Stomach smooth muscle (tissue), 2 donors: Measurements from ENCODE around the gene HERC2.
"Not testable (repeated sequence)": the region's sequence is repeated elsewhere in the genome, so short reads cannot be mapped to it uniquely, and the experiment has no call there.

Experiments used
- H3K27ac ChIP-seq: one replicate; pipeline ENCODE4 v1.7.0; 2013; ENCODE audit warnings: mild to moderate bottlenecking, low read length, inconsistent platforms
- H3K27me3 ChIP-seq, 2 donors: one replicate each; pipeline ENCODE4 v1.7.0; 2013; ENCODE audit warnings: low read length in 2 of 2; ENCODE audit not compliant: insufficient read depth in 2 of 2, control insufficient read depth in 1 of 2
- H3K36me3 ChIP-seq, 2 donors: one replicate each; pipeline ENCODE4 v1.7.0; 2013; ENCODE audit warnings: low read length in 2 of 2; ENCODE audit not compliant: control insufficient read depth in 2 of 2, insufficient read depth in 2 of 2
- H3K4me1 ChIP-seq: one replicate; pipeline ENCODE4 v1.7.0; 2013; ENCODE audit warnings: low read length; ENCODE audit not compliant: control insufficient read depth, insufficient read depth
- H3K4me3 ChIP-seq, 2 donors: one replicate each; pipeline ENCODE4 v1.7.0; 2013; ENCODE audit warnings: low read length in 2 of 2
- H3K9ac ChIP-seq, 2 donors: one replicate each; pipeline ENCODE4 v1.7.0; 2013; ENCODE audit warnings: low read length in 2 of 2, mild to moderate bottlenecking in 1 of 2
- H3K9me3 ChIP-seq, 2 donors: one replicate each; pipeline ENCODE4 v1.7.0; 2013; ENCODE audit warnings: low read length in 2 of 2; ENCODE audit not compliant: control insufficient read depth in 2 of 2
- donor health status: healthy.
- donor health status: Pancreatic carcinoma.

Gene HERC2

GRCh38 chr15:28179270-28179669 lies 142.7 kb downstream of the HERC2 start:
- Histone ChIP-seq H3K36me3 (peaks cover 33 to 43% of the 10 kb centered on the region in 2 donors), H3K4me1 (no peaks in the 10 kb centered on the region), H3K27ac (no peak overlapping the region), H3K4me3 (no peak overlapping the region), H3K9me3 (no peaks in the 10 kb centered on the region), H3K9ac (no peak overlapping the region), H3K27me3 (no peaks in the 10 kb centered on the region)

DNA sequence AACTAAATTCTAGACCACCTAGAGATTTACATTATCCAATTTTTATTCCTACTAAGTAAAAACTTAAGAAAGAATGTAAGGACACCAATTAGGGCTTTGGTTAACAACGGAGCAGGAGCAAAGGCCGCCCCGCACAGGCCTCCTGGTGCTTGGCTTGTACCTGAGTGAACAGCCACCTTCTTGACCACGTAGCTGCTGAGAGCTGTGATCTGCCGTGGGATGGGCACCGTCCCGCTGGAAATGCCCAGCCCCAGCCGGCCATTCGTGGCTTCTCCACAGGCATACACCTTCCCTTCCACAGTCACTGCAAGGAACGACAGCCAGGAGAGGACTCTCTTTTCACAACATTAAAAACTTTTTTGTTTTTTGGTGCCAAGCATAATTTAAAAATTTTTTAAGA lies 143.3 kb downstream of the HERC2 start:
- no peak overlapping the region for H3K27ac ChIP-seq
- H3K4me1 ChIP-seq: no peaks in the 10 kb centered on the region

GRCh38 chr15:28178290-28178689 lies 143.7 kb downstream of the HERC2 start:
- Histone ChIP-seq H3K9ac (no peak overlapping the region), H3K4me3 (no peak overlapping the region), H3K9me3 (no peaks in the 10 kb centered on the region), H3K4me1 (no peaks in the 10 kb centered on the region), H3K27me3 (no peaks in the 10 kb centered on the region), H3K27ac (no peak overlapping the region), H3K36me3 (peaks cover 33 to 44% of the 10 kb centered on the region in 2 donors)

More for the DNA sequence above, 143.3 kb downstream of the HERC2 start:
- no peak overlapping the region for H3K9ac ChIP-seq
- H3K4me3 ChIP-seq: no peak overlapping the region
- H3K9me3 ChIP-seq: no peaks in the 10 kb centered on the region
- no peaks in the 10 kb centered on the region for H3K27me3 ChIP-seq
- H3K36me3 ChIP-seq: peaks cover 33 to 46% of the 10 kb centered on the region in 2 donors

GRCh38 chr15:28169366-28169765 lies 152.6 kb downstream of the HERC2 start:
- no peak overlapping the region for H3K4me3 ChIP-seq
- H3K27me3 ChIP-seq: no peaks in the 10 kb centered on the region
- H3K27ac ChIP-seq: no peak overlapping the region
- H3K9ac ChIP-seq: no peak overlapping the region
- no peaks in the 10 kb centered on the region for H3K4me1 ChIP-seq
- peaks cover 22 to 33% of the 10 kb centered on the region in 2 donors for H3K36me3 ChIP-seq
- H3K9me3 ChIP-seq: no peaks in the 10 kb centered on the region

DNA sequence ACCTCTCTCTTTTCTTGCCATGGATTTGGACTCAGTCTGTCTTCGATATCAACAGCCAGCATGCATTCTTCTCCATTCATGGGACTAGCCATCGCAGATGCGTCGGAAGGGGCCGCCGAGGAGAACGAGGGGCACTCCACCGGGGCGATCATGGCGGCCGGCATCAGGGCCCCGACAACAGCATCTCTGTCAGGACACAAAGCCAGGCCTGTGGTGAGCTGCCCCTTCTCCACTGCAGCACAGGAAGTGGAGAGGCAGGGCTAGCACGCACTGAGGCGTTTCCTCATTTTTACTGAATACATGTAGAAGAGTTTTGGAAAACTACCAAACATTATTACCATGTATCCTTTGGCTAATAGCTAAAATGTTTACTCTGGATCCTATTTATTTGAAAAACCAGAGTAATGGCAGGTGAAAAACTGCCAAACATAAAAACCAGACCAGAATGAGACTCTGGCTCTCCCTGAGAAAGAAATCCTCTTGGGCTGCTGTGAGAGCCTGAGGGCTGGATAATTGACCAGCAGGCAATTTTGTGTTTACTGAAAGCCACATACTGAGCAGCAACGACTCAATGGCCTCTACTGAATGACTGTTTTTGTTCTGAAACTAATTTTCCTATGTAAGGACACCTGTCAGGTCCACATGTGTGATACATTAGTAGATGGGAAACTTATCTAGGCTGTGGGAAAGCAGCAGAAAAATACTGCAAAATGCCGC lies 153.4 kb downstream of the HERC2 start:
- H3K36me3 ChIP-seq: peaks cover 25 to 35% of the 10 kb centered on the region in 2 donors
- H3K4me1 ChIP-seq, H3K27ac ChIP-seq, H3K27me3 ChIP-seq, H3K9ac ChIP-seq, H3K9me3 ChIP-seq, H3K4me3 ChIP-seq: not testable (repeated sequence)

DNA sequence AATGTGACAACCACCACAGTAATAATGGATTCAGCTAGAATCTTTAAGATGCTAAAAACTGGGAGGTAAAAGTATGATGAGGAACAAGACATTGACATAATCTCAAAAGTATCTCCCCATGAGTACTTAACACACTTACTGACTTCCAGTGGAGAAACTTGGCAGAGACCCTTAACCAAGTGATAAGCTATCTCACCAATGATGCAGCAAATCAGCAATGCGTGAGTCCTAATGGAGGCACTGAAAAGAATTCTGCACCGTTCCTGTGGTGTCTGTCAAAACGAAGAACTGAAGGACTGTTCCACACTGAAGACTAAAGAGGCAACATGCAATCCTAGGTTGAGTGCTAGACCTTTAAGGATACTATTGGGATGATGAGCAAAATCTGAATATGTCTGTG lies 154.9 kb downstream of the HERC2 start:
- H3K36me3 ChIP-seq: peaks cover 33 to 39% of the 10 kb centered on the region in 2 donors
- no peaks in the 10 kb centered on the region for H3K9me3 ChIP-seq
- H3K4me3 ChIP-seq: no peak overlapping the region
- no peak overlapping the region for H3K27ac ChIP-seq
- no peak overlapping the region for H3K9ac ChIP-seq
- H3K4me1 ChIP-seq: no peaks in the 10 kb centered on the region
- no peaks in the 10 kb centered on the region for H3K27me3 ChIP-seq

DNA sequence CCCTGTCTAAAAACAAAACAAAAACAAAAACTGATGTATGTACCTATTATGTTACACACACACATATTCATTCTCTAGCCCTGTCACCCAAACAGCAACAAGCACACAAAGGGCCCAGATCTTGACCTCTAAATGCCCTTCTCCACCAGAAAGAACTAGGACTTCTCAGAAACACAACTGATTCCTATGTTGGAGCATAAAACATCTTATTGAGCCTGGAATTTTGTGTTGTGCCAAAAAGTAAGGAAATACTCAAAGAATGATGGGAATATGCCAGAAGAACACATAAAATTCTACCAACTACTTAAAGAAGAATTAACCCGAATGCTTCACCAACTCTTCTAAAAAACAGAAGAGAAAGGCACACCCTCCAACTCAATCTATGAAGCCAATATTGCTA lies 156.2 kb downstream of the HERC2 start:
- Histone ChIP-seq H3K4me3 (no peak overlapping the region), H3K9ac (no peak overlapping the region), H3K4me1 (no peaks in the 10 kb centered on the region), H3K27ac (no peak overlapping the region), H3K36me3 (peaks cover 33 to 42% of the 10 kb centered on the region in 2 donors), H3K27me3 (no peaks in the 10 kb centered on the region), H3K9me3 (no peaks in the 10 kb centered on the region)

GRCh38 chr15:28164876-28165275 lies 157.1 kb downstream of the HERC2 start:
- Histone ChIP-seq H3K27me3 (no peaks in the 10 kb centered on the region), H3K36me3 (peaks cover 33 to 41% of the 10 kb centered on the region in 2 donors), H3K4me1 (no peaks in the 10 kb centered on the region), H3K4me3 (no peak overlapping the region), H3K27ac (no peak overlapping the region), H3K9ac (no peak overlapping the region), H3K9me3 (no peaks in the 10 kb centered on the region)

GRCh38 chr15:28154283-28154682 lies 167.7 kb downstream of the HERC2 start:
- no peak overlapping the region for H3K27ac ChIP-seq
- H3K9me3 ChIP-seq: peaks cover 0 to 13% of the 10 kb centered on the region in 2 donors
- no peak overlapping the region for H3K4me3 ChIP-seq
- H3K27me3 ChIP-seq: no peaks in the 10 kb centered on the region
- peaks cover 4 to 5% of the 10 kb centered on the region in 2 donors for H3K36me3 ChIP-seq
- no peaks in the 10 kb centered on the region for H3K4me1 ChIP-seq
- no peak overlapping the region for H3K9ac ChIP-seq

DNA sequence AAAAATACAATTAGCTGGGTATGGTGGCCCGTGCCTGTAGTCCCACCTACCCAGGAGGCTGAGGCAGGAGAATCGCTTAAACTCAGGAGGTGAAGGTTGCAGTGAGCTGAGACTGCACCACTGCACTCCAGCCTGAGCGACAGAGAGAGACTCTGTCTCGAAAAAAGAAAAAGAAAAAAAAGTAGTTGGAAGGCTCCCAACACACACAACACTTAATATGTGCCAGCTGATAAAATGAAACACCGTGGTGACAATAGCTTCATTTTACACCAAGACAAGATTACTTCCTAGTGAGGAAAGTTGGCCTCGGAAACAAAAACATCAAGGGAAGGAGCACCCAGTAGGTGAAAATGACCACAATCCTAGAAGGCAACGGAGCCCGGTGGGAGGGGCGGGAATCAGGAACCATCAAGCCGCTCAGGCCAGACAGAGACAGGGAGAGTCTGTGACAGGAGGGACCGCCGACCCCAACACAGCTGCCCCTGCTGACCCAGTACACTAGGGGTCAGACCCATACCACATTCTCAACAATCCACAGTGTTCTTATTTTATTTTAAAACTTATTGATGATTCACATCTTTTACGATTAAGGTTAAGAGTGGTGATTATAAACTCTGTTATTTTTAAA lies 168.4 kb downstream of the HERC2 start:
- no peak overlapping the region for H3K27ac ChIP-seq
- no peak overlapping the region for H3K9ac ChIP-seq
- peaks cover 4 to 5% of the 10 kb centered on the region in 2 donors for H3K36me3 ChIP-seq
- peaks cover 0 to 20% of the 10 kb centered on the region in 2 donors for H3K9me3 ChIP-seq
- no peaks in the 10 kb centered on the region for H3K27me3 ChIP-seq
- H3K4me3 ChIP-seq: no peak overlapping the region
- H3K4me1 ChIP-seq: no peaks in the 10 kb centered on the region

DNA sequence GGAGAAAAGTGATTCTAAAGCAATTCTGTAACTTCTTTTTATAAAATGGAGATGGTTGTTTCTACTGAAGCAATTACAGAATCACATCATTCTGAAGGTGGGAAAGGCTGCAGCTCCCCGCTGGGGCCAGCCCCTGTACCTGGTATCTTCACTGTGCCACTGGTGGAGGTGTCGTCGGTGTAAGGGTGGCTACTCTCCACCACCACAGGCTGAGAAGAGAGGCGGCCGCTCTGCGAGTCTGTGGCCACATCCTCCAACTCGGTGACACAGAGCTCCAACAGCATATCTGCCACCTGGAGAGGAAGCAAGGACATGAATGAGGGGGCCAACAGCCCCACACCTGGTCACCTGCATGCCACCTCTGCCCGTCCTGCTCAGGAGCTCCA lies 169.4 kb downstream of the HERC2 start:
- not testable (repeated sequence) for H3K4me3 ChIP-seq, H3K9ac ChIP-seq, H3K27ac ChIP-seq, H3K4me1 ChIP-seq, H3K27me3 ChIP-seq, H3K36me3 ChIP-seq
- peaks cover 0 to 23% of the 10 kb centered on the region in 2 donors for H3K9me3 ChIP-seq
